ENCODE data around the gene MAPK1.

DNA sequence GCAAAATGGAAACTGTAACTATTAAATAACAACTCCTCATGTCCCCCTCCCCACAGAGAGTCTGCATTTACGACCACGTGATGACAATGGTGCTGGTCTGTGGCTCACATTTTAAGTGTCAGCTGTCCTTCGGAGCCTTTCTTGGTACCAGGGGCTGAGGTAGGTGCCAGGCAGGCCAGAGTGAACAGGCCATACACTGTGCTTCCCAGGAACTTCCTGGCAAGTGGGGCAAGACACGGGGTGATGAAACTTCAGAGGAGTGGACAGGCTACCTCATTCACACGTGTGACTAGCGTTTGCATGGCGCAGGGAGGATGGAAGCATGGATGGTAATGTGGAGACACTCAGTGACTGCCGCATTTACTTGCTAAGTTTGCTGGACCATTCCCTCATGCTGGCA, 121.5 kb downstream of the MAPK1 start:
- TF ChIP-seq, protein P1, sequence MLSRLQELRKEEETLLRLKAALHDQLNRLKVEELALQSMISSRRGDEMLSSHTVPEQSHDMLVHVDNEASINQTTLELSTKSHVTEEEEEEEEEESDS (CRISPR knock-in tag; IDR thresholded peaks at IDR 0.05) = no peak
- TF ChIP-seq, protein P2, sequence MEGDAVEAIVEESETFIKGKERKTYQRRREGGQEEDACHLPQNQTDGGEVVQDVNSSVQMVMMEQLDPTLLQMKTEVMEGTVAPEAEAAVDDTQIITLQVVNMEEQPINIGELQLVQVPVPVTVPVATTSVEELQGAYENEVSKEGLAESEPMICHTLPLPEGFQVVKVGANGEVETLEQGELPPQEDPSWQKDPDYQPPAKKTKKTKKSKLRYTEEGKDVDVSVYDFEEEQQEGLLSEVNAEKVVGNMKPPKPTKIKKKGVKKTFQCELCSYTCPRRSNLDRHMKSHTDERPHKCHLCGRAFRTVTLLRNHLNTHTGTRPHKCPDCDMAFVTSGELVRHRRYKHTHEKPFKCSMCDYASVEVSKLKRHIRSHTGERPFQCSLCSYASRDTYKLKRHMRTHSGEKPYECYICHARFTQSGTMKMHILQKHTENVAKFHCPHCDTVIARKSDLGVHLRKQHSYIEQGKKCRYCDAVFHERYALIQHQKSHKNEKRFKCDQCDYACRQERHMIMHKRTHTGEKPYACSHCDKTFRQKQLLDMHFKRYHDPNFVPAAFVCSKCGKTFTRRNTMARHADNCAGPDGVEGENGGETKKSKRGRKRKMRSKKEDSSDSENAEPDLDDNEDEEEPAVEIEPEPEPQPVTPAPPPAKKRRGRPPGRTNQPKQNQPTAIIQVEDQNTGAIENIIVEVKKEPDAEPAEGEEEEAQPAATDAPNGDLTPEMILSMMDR (IDR thresholded peaks at IDR 0.05 in 2 of 3, conservative IDR thresholded peaks at IDR 0.05 in 1 of 3; ENCODE audit: insufficient read depth in 2 of 3, low read depth in 1 of 3, low read length in 3 of 3) = no peak
- TF ChIP-seq, protein P3, sequence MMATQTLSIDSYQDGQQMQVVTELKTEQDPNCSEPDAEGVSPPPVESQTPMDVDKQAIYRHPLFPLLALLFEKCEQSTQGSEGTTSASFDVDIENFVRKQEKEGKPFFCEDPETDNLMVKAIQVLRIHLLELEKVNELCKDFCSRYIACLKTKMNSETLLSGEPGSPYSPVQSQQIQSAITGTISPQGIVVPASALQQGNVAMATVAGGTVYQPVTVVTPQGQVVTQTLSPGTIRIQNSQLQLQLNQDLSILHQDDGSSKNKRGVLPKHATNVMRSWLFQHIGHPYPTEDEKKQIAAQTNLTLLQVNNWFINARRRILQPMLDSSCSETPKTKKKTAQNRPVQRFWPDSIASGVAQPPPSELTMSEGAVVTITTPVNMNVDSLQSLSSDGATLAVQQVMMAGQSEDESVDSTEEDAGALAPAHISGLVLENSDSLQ (IDR thresholded peaks at IDR 0.05) = no peak
- TF ChIP-seq SMAD3 (CRISPR knock-in tag; conservative IDR thresholded peaks at IDR 0.05) (no peak), GTF2F1 (IDR thresholded peaks at IDR 0.05; ENCODE audit: low read depth, low read length) (no peak), CHD2 (IDR thresholded peaks at IDR 0.05; ENCODE audit: low read depth, low read length) (no peak), C11orf30 (IDR thresholded peaks at IDR 0.05; ENCODE audit: low read depth) (no peak)
- TF ChIP-seq, protein P4, sequence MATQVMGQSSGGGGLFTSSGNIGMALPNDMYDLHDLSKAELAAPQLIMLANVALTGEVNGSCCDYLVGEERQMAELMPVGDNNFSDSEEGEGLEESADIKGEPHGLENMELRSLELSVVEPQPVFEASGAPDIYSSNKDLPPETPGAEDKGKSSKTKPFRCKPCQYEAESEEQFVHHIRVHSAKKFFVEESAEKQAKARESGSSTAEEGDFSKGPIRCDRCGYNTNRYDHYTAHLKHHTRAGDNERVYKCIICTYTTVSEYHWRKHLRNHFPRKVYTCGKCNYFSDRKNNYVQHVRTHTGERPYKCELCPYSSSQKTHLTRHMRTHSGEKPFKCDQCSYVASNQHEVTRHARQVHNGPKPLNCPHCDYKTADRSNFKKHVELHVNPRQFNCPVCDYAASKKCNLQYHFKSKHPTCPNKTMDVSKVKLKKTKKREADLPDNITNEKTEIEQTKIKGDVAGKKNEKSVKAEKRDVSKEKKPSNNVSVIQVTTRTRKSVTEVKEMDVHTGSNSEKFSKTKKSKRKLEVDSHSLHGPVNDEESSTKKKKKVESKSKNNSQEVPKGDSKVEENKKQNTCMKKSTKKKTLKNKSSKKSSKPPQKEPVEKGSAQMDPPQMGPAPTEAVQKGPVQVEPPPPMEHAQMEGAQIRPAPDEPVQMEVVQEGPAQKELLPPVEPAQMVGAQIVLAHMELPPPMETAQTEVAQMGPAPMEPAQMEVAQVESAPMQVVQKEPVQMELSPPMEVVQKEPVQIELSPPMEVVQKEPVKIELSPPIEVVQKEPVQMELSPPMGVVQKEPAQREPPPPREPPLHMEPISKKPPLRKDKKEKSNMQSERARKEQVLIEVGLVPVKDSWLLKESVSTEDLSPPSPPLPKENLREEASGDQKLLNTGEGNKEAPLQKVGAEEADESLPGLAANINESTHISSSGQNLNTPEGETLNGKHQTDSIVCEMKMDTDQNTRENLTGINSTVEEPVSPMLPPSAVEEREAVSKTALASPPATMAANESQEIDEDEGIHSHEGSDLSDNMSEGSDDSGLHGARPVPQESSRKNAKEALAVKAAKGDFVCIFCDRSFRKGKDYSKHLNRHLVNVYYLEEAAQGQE (IDR thresholded peaks at IDR 0.05; ENCODE audit: borderline replicate concordance) = no peak
- TF ChIP-seq, protein P4 (CRISPR knock-in tag; IDR thresholded peaks at IDR 0.05; ENCODE audit: low read depth) = no peak
- TF ChIP-seq, protein P5, sequence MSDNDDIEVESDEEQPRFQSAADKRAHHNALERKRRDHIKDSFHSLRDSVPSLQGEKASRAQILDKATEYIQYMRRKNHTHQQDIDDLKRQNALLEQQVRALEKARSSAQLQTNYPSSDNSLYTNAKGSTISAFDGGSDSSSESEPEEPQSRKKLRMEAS (CRISPR knock-in tag; IDR thresholded peaks at IDR 0.05) = no peak
